Osteoblast (primary cell): ENCODE data around the gene VPS4A. TPM values are rescaled to one million over a fixed set of nuclear protein-coding genes. Genes with fewer than 3 reads are reported as not detected.

ENCODE experiments used
- DNase-seq: peaks from one replicate; pipeline ENCODE4 v3.0.0; 2011; ENCODE audit warnings: low spot score, mixed read lengths; ENCODE audit not compliant: insufficient read length; ENCODE audit errors: missing footprints
- H2AFZ ChIP-seq: 2 replicates; pipeline ENCODE4 v1.6.0; 2011; ENCODE audit warnings: mild to moderate bottlenecking, low read length
- H3K27ac ChIP-seq: 2 replicates; pipeline ENCODE4 v1.5.1; 2011; ENCODE audit warnings: mild to moderate bottlenecking, low read depth, low read length, moderate library complexity
- H3K27me3 ChIP-seq: 2 replicates; pipeline ENCODE4 v1.6.0; 2012; ENCODE audit warnings: mild to moderate bottlenecking, control low read depth, inconsistent platforms, low read length, moderate library complexity; ENCODE audit not compliant: insufficient read depth
- H3K36me3 ChIP-seq: 2 replicates; pipeline ENCODE4 v1.5.1; 2011; ENCODE audit warnings: mild to moderate bottlenecking, low read length, control low read depth, moderate library complexity; ENCODE audit not compliant: insufficient read depth
- H3K4me1 ChIP-seq: 2 replicates; pipeline ENCODE4 v1.5.1; 2011; ENCODE audit warnings: mild to moderate bottlenecking, low read length, control low read depth, moderate library complexity; ENCODE audit not compliant: insufficient read depth
- H3K4me2 ChIP-seq: 2 replicates; pipeline ENCODE4 v1.6.0; 2011; ENCODE audit warnings: mild to moderate bottlenecking, low read length; ENCODE audit not compliant: insufficient read depth
- H3K4me3 ChIP-seq: fragments of 200-600 bp; sonication (generic); 3 replicates; pipeline ENCODE4 v1.5.1; 2012; ENCODE audit warnings: mild to moderate bottlenecking, low read length, inconsistent platforms; ENCODE audit not compliant: insufficient read depth
- H3K79me2 ChIP-seq: 2 replicates; pipeline ENCODE4 v1.6.0; 2012; ENCODE audit warnings: mild to moderate bottlenecking, low read length, control low read depth, inconsistent platforms; ENCODE audit not compliant: insufficient read depth
- H3K9me3 ChIP-seq: 2 replicates; pipeline ENCODE4 v1.5.1; 2011; ENCODE audit warnings: low read depth, low read length, control low read depth
- H4K20me1 ChIP-seq: 2 replicates; pipeline ENCODE4 v1.6.0; 2012; ENCODE audit warnings: mild to moderate bottlenecking, low read length, control low read depth; ENCODE audit not compliant: insufficient read depth
- CTCF ChIP-seq: IDR thresholded peaks from 2 replicates; pipeline ENCODE4 v1.5.1; 2011; ENCODE audit warnings: mild to moderate bottlenecking, low read depth, low read length, moderate library complexity; ENCODE audit errors: extremely low read depth
- total RNA-seq: library from RNA; depleted of rRNA; stranded (reverse); fragments of >200 nt; gene quantifications from 2 replicates; pipeline ENCODE4 v1.2.3, GENCODE V29; 2012

The VPS4A gene
- 31.8 and 32.6 TPM in 2 replicates for total RNA-seq

- peak within 1 kb of the TSS; percentile 94 for H3K4me3 ChIP-seq
- H3K27me3 ChIP-seq, result no peaks in the 10 kb centered on the region
- DNase-seq, result peak; percentile 99
- H3K4me2 ChIP-seq, result peak within 1 kb of the TSS; percentile 83
- peaks cover 21% of the 10 kb centered on the region for H3K36me3 ChIP-seq
- H3K4me1 ChIP-seq, result peaks cover 6% of the 10 kb centered on the region
- H3K9me3 ChIP-seq, result no peaks in the 10 kb centered on the region
- peaks cover 46% of the 10 kb centered on the region for H3K79me2 ChIP-seq
- peak within 1 kb of the TSS; percentile 91 for H2AFZ ChIP-seq
- H4K20me1 ChIP-seq, result peaks cover 20% of the 10 kb centered on the region
- peak within 1 kb of the TSS; percentile 66 for H3K27ac ChIP-seq
- peak; percentile 69 for TF ChIP-seq CTCF
Observed at GRCh38 chr16:69310653-69311532, at the start of gene VPS4A. VPS4A (plus strand) TSS chr16:69311350; CDS start chr16:69311512, 162 bp downstream.

GRCh38 chr16:69266334-69267063 is 44.7 kb upstream of the VPS4A start:
- no peak for DNase-seq
- Histone ChIP-seq H3K79me2 (peaks cover 14% of the 10 kb centered on the region), H4K20me1 (no peaks in the 10 kb centered on the region), H3K9me3 (no peaks in the 10 kb centered on the region), H3K27ac (no peak overlapping the region), H3K27me3 (no peaks in the 10 kb centered on the region), H2AFZ (no peak overlapping the region), H3K4me3 (no peak overlapping the region), H3K4me2 (no peak overlapping the region), H3K4me1 (peaks cover 12% of the 10 kb centered on the region), H3K36me3 (peaks cover 15% of the 10 kb centered on the region)
- TF ChIP-seq CTCF, result no peak

- DNase-seq, result no peak
- H2AFZ ChIP-seq, result no peak overlapping the region
- no peak overlapping the region for H3K27ac ChIP-seq
- peaks cover 6% of the 10 kb centered on the region for H3K36me3 ChIP-seq
- no peaks in the 10 kb centered on the region for H4K20me1 ChIP-seq
- H3K9me3 ChIP-seq, result no peaks in the 10 kb centered on the region
- no peaks in the 10 kb centered on the region for H3K27me3 ChIP-seq
- no peak overlapping the region for H3K4me3 ChIP-seq
- H3K4me1 ChIP-seq, result peaks cover 15% of the 10 kb centered on the region
- H3K4me2 ChIP-seq, result no peak overlapping the region
- no peak for TF ChIP-seq CTCF
- H3K79me2 ChIP-seq, result peaks cover 6% of the 10 kb centered on the region
Observed at GRCh38 chr16:69267633-69268032, 43.5 kb upstream of the VPS4A start.

GRCh38 chr16:69270395-69270794 is 40.8 kb upstream of the VPS4A start:
- Histone ChIP-seq H3K27me3 (no peaks in the 10 kb centered on the region), H3K4me2 (no peak overlapping the region), H3K27ac (peak overlapping the region; percentile 63), H3K4me1 (peaks cover 32% of the 10 kb centered on the region), H3K4me3 (no peak overlapping the region), H3K79me2 (no peaks in the 10 kb centered on the region), H2AFZ (no peak overlapping the region), H4K20me1 (no peaks in the 10 kb centered on the region), H3K9me3 (no peaks in the 10 kb centered on the region), H3K36me3 (peaks cover 5% of the 10 kb centered on the region)
- TF ChIP-seq CTCF, result no peak
- DNase-seq, result no peak
